ENCODE measurements around the gene ZNF668. TPM values are rescaled to one million over a fixed set of nuclear protein-coding genes. Genes with fewer than 3 reads are reported as not detected.

The ZNF668 gene
- total and polyA plus RNA-seq, 2 of the 13 experiments (the other 11 are each of a cell fraction or from before 2014, with no cell fraction given), result 3.8 to 9.8 TPM

DNA sequence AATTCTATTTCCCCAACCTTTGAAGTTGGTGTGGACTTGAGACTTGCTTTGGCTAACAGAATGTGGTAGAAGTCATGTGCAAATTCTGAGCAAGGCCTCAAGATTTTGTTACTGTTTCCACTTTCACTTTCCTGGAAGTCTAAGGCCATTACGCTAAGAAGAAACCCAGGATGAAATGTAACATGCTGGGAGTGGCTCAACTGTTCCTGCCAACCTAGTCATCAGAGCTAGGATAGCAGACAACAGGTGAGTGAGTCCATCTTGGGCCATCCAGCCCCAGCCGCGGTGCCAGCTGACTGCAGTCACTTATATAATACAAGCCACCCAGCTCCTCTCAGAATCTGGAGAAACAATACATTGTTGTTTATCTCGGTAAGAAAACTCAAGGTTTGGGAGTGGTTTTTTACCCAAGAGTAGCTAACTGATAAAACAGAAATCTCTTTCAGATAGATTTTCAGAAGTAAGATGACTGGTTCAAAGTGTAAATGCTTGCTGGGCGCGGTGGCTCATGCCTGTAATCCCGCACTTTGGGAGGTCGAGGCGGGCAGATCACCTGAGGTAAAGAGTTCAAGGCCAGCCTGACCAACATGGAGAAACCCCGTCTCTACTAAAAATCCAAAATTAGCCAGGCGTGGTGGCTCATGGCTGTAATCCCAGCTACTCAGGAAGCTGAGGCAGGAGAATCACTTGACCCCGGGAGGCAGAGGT, 51.3 kb downstream of the ZNF668 start (continued):
- TF ChIP-seq, protein P1, sequence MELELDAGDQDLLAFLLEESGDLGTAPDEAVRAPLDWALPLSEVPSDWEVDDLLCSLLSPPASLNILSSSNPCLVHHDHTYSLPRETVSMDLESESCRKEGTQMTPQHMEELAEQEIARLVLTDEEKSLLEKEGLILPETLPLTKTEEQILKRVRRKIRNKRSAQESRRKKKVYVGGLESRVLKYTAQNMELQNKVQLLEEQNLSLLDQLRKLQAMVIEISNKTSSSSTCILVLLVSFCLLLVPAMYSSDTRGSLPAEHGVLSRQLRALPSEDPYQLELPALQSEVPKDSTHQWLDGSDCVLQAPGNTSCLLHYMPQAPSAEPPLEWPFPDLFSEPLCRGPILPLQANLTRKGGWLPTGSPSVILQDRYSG (CRISPR knock-in tag; IDR thresholded peaks at IDR 0.05), result no peak
- TF ChIP-seq HNRNPK (IDR thresholded peaks at IDR 0.05; ENCODE audit: low read depth, low read length, poor library complexity, severe bottlenecking) (no peak), ZNF782 (CRISPR knock-in tag; IDR thresholded peaks at IDR 0.05; ENCODE audit: borderline replicate concordance) (no peak), SRSF4 (IDR thresholded peaks at IDR 0.05; ENCODE audit: low read depth, low read length, poor library complexity, severe bottlenecking) (no peak), FOXC1 (CRISPR knock-in tag; IDR thresholded peaks at IDR 0.05; ENCODE audit: borderline replicate concordance) (no peak), RNF2 (conservative IDR thresholded peaks at IDR 0.05; ENCODE audit: low read depth) (no peak), ZNF296 (CRISPR knock-in tag; conservative IDR thresholded peaks at IDR 0.05) (peak; percentile 77; the same call in 1 of the 2 replicates), ZNF780A (CRISPR knock-in tag; IDR thresholded peaks at IDR 0.05) (no peak), DNMT1 (CRISPR knock-in tag; IDR thresholded peaks at IDR 0.05) (no peak), RXRA (CRISPR knock-in tag; IDR thresholded peaks at IDR 0.05) (peak; percentile 58), ZNF598 (CRISPR knock-in tag; IDR thresholded peaks at IDR 0.05; ENCODE audit: borderline replicate concordance) (no peak; the same call in 1 of the 2 replicates), ZNF562 (CRISPR knock-in tag; IDR thresholded peaks at IDR 0.05; ENCODE audit: borderline replicate concordance) (no peak), ZNF607 (CRISPR knock-in tag; IDR thresholded peaks at IDR 0.05; ENCODE audit: borderline replicate concordance) (0 out of 2 replicates have a peak, but pooled peaks have one; percentile 34), KLF12 (CRISPR knock-in tag; IDR thresholded peaks at IDR 0.05; ENCODE audit: borderline replicate concordance) (0 out of 2 replicates have a peak, but pooled peaks have one; percentile 12), ZNF160 (CRISPR knock-in tag; IDR thresholded peaks at IDR 0.05) (peak; percentile 11; the same call in 1 of the 2 replicates), POGZ (CRISPR knock-in tag; IDR thresholded peaks at IDR 0.05) (no peak), ZNF672 (CRISPR knock-in tag; IDR thresholded peaks at IDR 0.05) (no peak), ZFP62 (CRISPR knock-in tag; IDR thresholded peaks at IDR 0.05) (no peak), ZNF263 (CRISPR knock-in tag; IDR thresholded peaks at IDR 0.05) (no peak), ETV6 (CRISPR knock-in tag; conservative IDR thresholded peaks at IDR 0.05) (no peak)
- TF ChIP-seq, protein P2, sequence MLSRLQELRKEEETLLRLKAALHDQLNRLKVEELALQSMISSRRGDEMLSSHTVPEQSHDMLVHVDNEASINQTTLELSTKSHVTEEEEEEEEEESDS (CRISPR knock-in tag; IDR thresholded peaks at IDR 0.05; ENCODE audit: borderline replicate concordance), result no peak
- TF ChIP-seq, protein P3, sequence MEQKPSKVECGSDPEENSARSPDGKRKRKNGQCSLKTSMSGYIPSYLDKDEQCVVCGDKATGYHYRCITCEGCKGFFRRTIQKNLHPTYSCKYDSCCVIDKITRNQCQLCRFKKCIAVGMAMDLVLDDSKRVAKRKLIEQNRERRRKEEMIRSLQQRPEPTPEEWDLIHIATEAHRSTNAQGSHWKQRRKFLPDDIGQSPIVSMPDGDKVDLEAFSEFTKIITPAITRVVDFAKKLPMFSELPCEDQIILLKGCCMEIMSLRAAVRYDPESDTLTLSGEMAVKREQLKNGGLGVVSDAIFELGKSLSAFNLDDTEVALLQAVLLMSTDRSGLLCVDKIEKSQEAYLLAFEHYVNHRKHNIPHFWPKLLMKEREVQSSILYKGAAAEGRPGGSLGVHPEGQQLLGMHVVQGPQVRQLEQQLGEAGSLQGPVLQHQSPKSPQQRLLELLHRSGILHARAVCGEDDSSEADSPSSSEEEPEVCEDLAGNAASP (CRISPR knock-in tag; IDR thresholded peaks at IDR 0.05; ENCODE audit: borderline replicate concordance), result peak; percentile 61; the same call in 1 of the 2 replicates
- TF ChIP-seq, protein P4, sequence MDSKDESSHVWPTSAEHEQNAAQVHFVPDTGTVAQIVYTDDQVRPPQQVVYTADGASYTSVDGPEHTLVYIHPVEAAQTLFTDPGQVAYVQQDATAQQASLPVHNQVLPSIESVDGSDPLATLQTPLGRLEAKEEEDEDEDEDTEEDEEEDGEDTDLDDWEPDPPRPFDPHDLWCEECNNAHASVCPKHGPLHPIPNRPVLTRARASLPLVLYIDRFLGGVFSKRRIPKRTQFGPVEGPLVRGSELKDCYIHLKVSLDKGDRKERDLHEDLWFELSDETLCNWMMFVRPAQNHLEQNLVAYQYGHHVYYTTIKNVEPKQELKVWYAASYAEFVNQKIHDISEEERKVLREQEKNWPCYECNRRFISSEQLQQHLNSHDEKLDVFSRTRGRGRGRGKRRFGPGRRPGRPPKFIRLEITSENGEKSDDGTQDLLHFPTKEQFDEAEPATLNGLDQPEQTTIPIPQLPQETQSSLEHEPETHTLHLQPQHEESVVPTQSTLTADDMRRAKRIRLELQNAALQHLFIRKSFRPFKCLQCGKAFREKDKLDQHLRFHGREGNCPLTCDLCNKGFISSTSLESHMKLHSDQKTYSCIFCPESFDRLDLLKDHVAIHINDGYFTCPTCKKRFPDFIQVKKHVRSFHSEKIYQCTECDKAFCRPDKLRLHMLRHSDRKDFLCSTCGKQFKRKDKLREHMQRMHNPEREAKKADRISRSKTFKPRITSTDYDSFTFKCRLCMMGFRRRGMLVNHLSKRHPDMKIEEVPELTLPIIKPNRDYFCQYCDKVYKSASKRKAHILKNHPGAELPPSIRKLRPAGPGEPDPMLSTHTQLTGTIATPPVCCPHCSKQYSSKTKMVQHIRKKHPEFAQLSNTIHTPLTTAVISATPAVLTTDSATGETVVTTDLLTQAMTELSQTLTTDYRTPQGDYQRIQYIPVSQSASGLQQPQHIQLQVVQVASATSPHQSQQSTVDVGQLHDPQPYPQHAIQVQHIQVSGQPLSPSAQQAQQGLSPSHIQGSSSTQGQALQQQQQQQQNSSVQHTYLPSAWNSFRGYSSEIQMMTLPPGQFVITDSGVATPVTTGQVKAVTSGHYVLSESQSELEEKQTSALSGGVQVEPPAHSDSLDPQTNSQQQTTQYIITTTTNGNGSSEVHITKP (CRISPR knock-in tag; IDR thresholded peaks at IDR 0.05; ENCODE audit: low read depth), result no peak
- TF ChIP-seq, protein P5, sequence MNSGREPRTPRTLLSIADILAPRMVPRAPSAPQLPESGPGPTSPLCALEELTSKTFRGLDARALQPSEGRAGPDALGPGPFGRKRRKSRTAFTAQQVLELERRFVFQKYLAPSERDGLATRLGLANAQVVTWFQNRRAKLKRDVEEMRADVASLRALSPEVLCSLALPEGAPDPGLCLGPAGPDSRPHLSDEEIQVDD (CRISPR knock-in tag; IDR thresholded peaks at IDR 0.05; ENCODE audit: borderline replicate concordance), result no peak

Measured in HepG2 (cell line).